ENCODE results near the gene SLC12A5.

Gene SLC12A5

GRCh38 chr20:46070215-46070900, 41.3 kb downstream of the SLC12A5 start:
- no peak for TF ChIP-seq JUND (IDR thresholded peaks at IDR 0.05; ENCODE audit: low read depth)
- in situ Hi-C loops (cut with HindIII; ENCODE audit: low pct_unique_long_range_greater_than_20kb, low sequenced_read_pairs): no loop called here
- DNase-seq (ENCODE audit: low read depth in 1 of 2, low spot score in 1 of 2): no peak

DNA sequence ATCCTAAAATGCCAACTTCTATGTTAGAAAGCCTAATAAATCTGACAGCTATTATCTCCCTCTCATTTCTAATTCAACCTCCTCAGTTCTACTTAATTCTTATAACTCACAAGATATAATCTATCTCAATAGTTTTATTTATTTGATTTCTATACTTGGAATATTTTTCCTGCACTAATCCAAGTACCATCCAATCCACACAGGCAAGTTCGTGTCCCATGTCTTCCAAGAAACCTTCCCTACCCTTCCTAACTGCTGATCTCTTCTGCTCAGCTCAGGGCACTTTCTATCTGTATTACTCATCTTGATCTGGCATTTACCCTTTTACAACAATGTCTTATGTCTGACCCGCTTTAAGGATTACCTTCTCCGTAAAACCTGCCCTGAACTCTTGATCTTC, 42.6 kb downstream of the SLC12A5 start:
- in situ Hi-C loops (cut with HindIII; ENCODE audit: low pct_unique_long_range_greater_than_20kb, low sequenced_read_pairs): no loop called here
- no peak for TF ChIP-seq JUND (IDR thresholded peaks at IDR 0.05; ENCODE audit: low read depth)
- no peak for DNase-seq (ENCODE audit: low read depth in 1 of 2, low spot score in 1 of 2)

- DNase-seq (ENCODE audit: low read depth in 1 of 2, low spot score in 1 of 2): no peak
- in situ Hi-C loops (cut with HindIII; ENCODE audit: low pct_unique_long_range_greater_than_20kb, low sequenced_read_pairs): no loop called here
- no peak for TF ChIP-seq JUND (IDR thresholded peaks at IDR 0.05; ENCODE audit: low read depth)
Observed at GRCh38 chr20:46073024-46073423, 44.0 kb downstream of the SLC12A5 start.

- no peak for DNase-seq (ENCODE audit: low read depth in 1 of 2, low spot score in 1 of 2)
- TF ChIP-seq JUND (IDR thresholded peaks at IDR 0.05; ENCODE audit: low read depth): no peak
- in situ Hi-C loops (cut with HindIII; ENCODE audit: low pct_unique_long_range_greater_than_20kb, low sequenced_read_pairs): no loop called here
Observed at GRCh38 chr20:46073443-46073842, 44.4 kb downstream of the SLC12A5 start.

DNA sequence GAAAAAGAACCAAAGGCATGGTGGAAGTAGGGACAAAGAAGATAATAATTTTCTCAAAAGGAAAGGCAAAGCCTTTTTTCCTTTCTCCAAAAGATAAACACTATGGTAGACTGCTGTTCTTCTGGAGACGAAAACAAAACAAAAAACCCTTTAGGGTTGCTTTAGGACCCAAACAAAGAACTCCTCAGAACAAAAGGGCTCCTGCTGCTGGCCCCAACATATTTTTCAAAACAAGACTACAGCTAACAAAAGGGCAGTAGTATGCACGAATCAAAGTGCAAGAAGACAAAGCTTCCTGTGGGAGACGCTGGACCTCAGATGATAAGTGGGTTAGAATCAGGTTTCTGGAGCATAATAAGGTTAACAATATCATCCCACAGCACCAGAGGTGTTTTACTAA, 45.0 kb downstream of the SLC12A5 start:
- no peak for TF ChIP-seq JUND (IDR thresholded peaks at IDR 0.05; ENCODE audit: low read depth)
- no peak for DNase-seq (ENCODE audit: low read depth in 1 of 2, low spot score in 1 of 2)
- in situ Hi-C loops (cut with HindIII; ENCODE audit: low pct_unique_long_range_greater_than_20kb, low sequenced_read_pairs): no loop called here

- TF ChIP-seq JUND (IDR thresholded peaks at IDR 0.05; ENCODE audit: low read depth): no peak
- in situ Hi-C loops (cut with HindIII; ENCODE audit: low pct_unique_long_range_greater_than_20kb, low sequenced_read_pairs): no loop called here
- no peak for DNase-seq (ENCODE audit: low read depth in 1 of 2, low spot score in 1 of 2)
Observed at GRCh38 chr20:46076806-46077205, 47.8 kb downstream of the SLC12A5 start.

- TF ChIP-seq JUND (IDR thresholded peaks at IDR 0.05; ENCODE audit: low read depth): no peak
- DNase-seq (ENCODE audit: low read depth in 1 of 2, low spot score in 1 of 2): no peak
- in situ Hi-C loops (cut with HindIII; ENCODE audit: low pct_unique_long_range_greater_than_20kb, low sequenced_read_pairs): no loop called here
Observed at GRCh38 chr20:46077642-46078305, 48.8 kb downstream of the SLC12A5 start.

GRCh38 chr20:46078954-46079353, 49.9 kb downstream of the SLC12A5 start:
- TF ChIP-seq JUND (IDR thresholded peaks at IDR 0.05; ENCODE audit: low read depth): no peak
- DNase-seq (ENCODE audit: low read depth in 1 of 2, low spot score in 1 of 2): no peak
- in situ Hi-C loops (cut with HindIII; ENCODE audit: low pct_unique_long_range_greater_than_20kb, low sequenced_read_pairs): no loop called here

- in situ Hi-C loops (cut with HindIII; ENCODE audit: low pct_unique_long_range_greater_than_20kb, low sequenced_read_pairs): no loop called here
- no peak for TF ChIP-seq JUND (IDR thresholded peaks at IDR 0.05; ENCODE audit: low read depth)
Observed at GRCh38 chr20:46081074-46081473, 52.1 kb downstream of the SLC12A5 start.

GRCh38 chr20:46083101-46083500, 54.1 kb downstream of the SLC12A5 start:
- in situ Hi-C loops (cut with HindIII; ENCODE audit: low pct_unique_long_range_greater_than_20kb, low sequenced_read_pairs): no loop called here
- no peak for DNase-seq (ENCODE audit: low read depth in 1 of 2, low spot score in 1 of 2)
- TF ChIP-seq JUND (IDR thresholded peaks at IDR 0.05; ENCODE audit: low read depth): no peak

More at GRCh38 chr20:46081074-46081473, 52.1 kb downstream of the SLC12A5 start:
- DNase-seq (ENCODE audit: low read depth in 1 of 2, low spot score in 1 of 2): no peak

GRCh38 chr20:46083531-46084061, 54.6 kb downstream of the SLC12A5 start:
- in situ Hi-C loops (cut with HindIII; ENCODE audit: low pct_unique_long_range_greater_than_20kb, low sequenced_read_pairs): no loop called here
- TF ChIP-seq JUND (IDR thresholded peaks at IDR 0.05; ENCODE audit: low read depth): no peak
- no peak for DNase-seq (ENCODE audit: low read depth in 1 of 2, low spot score in 1 of 2)

DNA sequence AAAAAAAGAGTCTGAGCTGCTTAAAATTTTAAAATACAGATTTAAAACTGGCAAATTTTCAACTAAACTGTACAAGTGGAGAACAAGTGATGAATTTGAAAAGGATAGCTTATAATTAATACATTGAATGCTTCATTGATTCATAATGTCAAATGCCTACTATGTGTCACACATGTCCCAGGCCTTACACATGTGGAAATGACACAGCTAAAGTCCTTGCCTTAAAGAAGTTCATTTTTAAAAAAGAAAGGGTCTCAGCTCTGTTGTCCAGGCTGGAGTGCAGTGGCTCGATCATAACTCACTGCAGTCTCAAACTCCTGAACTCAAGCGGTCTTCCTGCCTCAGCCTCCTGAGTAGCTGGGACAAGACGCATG, 55.8 kb downstream of the SLC12A5 start:
- in situ Hi-C loops (cut with HindIII; ENCODE audit: low pct_unique_long_range_greater_than_20kb, low sequenced_read_pairs): no loop called here
- DNase-seq (ENCODE audit: low read depth in 1 of 2, low spot score in 1 of 2): no peak
- no peak for TF ChIP-seq JUND (IDR thresholded peaks at IDR 0.05; ENCODE audit: low read depth)

GRCh38 chr20:46085179-46085851, 56.3 kb downstream of the SLC12A5 start:
- peak in 1 of 2 experiments; percentile 21 for DNase-seq (ENCODE audit: low read depth in 1 of 2, low spot score in 1 of 2)
- TF ChIP-seq JUND (IDR thresholded peaks at IDR 0.05; ENCODE audit: low read depth): no peak
- in situ Hi-C loops (cut with HindIII; ENCODE audit: low pct_unique_long_range_greater_than_20kb, low sequenced_read_pairs): no loop called here

All from T47D (cell line).